Fibroblast of pulmonary artery (primary cell): Measurements from ENCODE around the gene NCKAP1.
"Not testable (repeated sequence)": the region's sequence is repeated elsewhere in the genome, so short reads cannot be mapped to it uniquely, and the experiment has no call there.

Experiments used
- DNase-seq: peaks from one replicate; pipeline ENCODE4 v3.0.0-alpha.2; 2010; ENCODE audit warnings: low read depth
- H3K4me3 ChIP-seq: replicated peaks from 2 replicates; pipeline ENCODE4 v1.5.1; 2011; ENCODE audit warnings: low read depth, mild to moderate bottlenecking, control low read depth, low read length, moderate library complexity
- CTCF ChIP-seq: IDR thresholded peaks from 2 replicates; pipeline ENCODE4 v1.5.1; 2011; ENCODE audit warnings: mild to moderate bottlenecking, control low read depth, low read length, inconsistent platforms; ENCODE audit errors: missing control alignments

Gene NCKAP1

GRCh38 chr2:182891611-182892010 lies 146.6 kb downstream of the NCKAP1 start:
- DNase-seq: no peak
- no peak for TF ChIP-seq CTCF
- no peak overlapping the region for H3K4me3 ChIP-seq

GRCh38 chr2:182890773-182891378 lies 147.4 kb downstream of the NCKAP1 start:
- DNase-seq: no peak
- no peak overlapping the region for H3K4me3 ChIP-seq
- no peak for TF ChIP-seq CTCF

- H3K4me3 ChIP-seq: no peak overlapping the region
- no peak for DNase-seq
- no peak for TF ChIP-seq CTCF
These were observed 148.0 kb downstream of the NCKAP1 start for GRCh38 chr2:182890305-182890704.

- no peak for DNase-seq
- H3K4me3 ChIP-seq: no peak overlapping the region
- no peak for TF ChIP-seq CTCF
These were observed 150.4 kb downstream of the NCKAP1 start for GRCh38 chr2:182887753-182888415.

GRCh38 chr2:182887093-182887492 lies 151.2 kb downstream of the NCKAP1 start:
- H3K4me3 ChIP-seq: no peak overlapping the region
- TF ChIP-seq CTCF: no peak
- DNase-seq: no peak

- no peak for TF ChIP-seq CTCF
- no peak for DNase-seq
- H3K4me3 ChIP-seq: no peak overlapping the region
These were observed 152.5 kb downstream of the NCKAP1 start for GRCh38 chr2:182885771-182886170.

GRCh38 chr2:182883451-182883850 lies 154.8 kb downstream of the NCKAP1 start:
- DNase-seq: peak; percentile 23
- H3K4me3 ChIP-seq: no peak overlapping the region
- no peak for TF ChIP-seq CTCF

- DNase-seq: not testable (repeated sequence)
These were observed 158.2 kb downstream of the NCKAP1 start for GRCh38 chr2:182880100-182880499.

GRCh38 chr2:182876653-182877052 lies 161.6 kb downstream of the NCKAP1 start:
- not testable (repeated sequence) for H3K4me3 ChIP-seq, DNase-seq

More at GRCh38 chr2:182880100-182880499, 158.2 kb downstream of the NCKAP1 start:
- not testable (repeated sequence) for H3K4me3 ChIP-seq
